Stimulated activated CD8-positive, alpha-beta memory T cell treated with anti-CD3 and anti-CD28 coated beads, Interleukin-15, amount 100 ng/mL, for 4 hours (primary cell): ENCODE results near the gene MRPL41.
A peak's percentile ranks its signal among the peaks of the same experiment; 100 is the strongest.
"Not testable (repeated sequence)": the region's sequence is repeated elsewhere in the genome, so short reads cannot be mapped to it uniquely, and the experiment has no call there.

ENCODE experiments used
- DNase-seq, 2 donors: peaks; one replicate each; pipeline ENCODE4 v3.0.0-alpha.2; 2020; ENCODE audit warnings: low read depth in 2 of 2

MRPL41 gene

DNA sequence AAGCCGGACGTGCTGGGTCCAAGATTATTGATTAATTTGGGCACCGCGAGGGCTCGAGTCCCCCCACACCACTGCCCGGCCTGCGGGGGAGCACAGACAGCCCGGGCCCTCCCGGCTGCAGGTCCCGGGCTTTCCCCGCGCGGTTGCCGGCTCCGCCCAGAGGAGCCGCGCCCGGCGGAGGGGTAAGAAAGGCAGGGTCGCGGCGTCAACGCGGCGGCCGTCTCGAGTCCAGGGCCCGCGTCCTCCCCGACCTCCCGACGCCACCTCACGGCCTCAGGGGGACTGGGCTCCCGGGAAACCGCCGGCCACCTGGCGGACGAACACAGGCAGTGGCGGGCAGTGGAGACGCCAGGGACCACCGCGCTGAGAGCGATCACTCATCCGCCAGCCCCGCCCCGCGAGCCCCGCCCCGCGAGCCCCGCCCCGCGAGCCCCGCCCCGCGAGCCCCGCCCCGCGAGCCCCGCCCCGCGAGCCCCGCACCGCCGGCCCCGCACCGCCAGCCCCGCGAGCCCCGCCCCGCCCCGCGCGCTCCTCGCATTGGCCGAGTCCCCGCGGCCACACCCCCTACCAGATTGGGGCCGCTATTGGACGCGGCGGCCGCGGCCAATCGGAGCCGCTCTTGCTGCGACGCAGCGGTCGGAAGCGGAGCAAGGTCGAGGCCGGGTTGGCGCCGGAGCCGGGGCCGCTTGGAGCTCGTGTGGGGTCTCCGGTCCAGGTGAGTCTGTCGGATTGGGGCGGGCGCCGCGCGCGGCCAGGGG lies at the start of gene MRPL41:
MRPL41 (plus strand) TSS at position 616 of the 758 bp plus-strand sequence. CDS start 203 bp downstream, outside the sequence.
- DNase-seq = peak; percentile 58 to 74

DNA sequence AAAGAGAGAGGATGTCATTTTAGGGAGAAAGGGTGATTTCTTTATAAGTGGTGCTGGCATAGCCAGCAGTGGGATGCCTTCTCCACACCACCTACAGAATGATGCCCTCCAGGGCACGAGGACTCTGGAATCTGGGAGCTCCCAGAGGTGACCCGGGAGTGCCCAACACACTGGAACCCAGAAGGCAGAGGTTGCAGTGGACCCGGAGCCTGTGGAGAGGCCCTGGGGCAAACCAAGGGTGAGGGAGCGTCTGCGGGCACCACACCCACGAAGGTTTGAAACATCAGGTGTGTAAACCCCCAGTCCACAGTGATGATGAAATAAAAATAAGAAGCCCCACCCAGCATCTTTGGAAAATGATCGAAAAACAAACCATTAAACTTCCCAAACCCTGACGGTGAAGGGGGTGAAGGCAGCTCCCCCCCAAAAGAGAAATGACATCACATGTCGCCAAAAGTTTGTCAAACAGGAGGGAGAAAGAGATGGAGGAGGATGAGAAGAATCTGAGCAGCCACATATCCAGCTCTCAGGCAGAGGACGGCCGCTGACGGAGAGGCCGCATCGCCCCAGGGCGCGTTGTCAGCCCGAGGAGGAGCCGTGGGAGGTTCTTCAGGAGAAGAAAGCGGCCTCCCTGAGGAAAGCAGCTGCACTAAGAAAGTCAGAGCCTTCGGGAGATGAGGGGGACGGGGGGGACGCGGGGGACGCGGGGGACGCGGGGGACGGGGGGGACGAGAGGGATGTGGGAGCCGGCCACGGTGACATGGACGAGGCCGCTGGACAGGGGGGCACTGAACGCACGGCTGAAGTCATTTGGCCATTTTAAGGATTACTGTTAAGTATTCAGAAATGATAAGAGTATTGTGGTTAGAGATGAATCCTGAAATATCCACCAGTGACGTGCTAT lies 49.4 kb upstream of the MRPL41 start:
- no peak for DNase-seq

DNA sequence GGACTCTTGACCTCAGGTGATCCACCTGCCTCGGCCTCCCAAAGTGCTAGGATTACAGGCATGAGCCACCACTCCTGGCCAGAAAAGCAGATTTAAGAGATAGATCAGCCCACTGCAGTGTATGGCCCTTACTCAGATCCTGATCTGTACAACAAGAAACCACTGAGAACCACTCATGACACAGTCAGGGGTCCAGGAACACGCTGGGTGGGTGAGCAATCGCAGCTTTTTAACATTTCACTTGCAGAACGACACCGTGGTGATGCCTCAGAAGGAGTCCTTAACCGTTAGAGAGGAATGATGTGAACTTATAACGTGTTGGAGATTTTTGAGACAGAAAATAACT lies 47.3 kb upstream of the MRPL41 start:
- DNase-seq = no peak

DNA sequence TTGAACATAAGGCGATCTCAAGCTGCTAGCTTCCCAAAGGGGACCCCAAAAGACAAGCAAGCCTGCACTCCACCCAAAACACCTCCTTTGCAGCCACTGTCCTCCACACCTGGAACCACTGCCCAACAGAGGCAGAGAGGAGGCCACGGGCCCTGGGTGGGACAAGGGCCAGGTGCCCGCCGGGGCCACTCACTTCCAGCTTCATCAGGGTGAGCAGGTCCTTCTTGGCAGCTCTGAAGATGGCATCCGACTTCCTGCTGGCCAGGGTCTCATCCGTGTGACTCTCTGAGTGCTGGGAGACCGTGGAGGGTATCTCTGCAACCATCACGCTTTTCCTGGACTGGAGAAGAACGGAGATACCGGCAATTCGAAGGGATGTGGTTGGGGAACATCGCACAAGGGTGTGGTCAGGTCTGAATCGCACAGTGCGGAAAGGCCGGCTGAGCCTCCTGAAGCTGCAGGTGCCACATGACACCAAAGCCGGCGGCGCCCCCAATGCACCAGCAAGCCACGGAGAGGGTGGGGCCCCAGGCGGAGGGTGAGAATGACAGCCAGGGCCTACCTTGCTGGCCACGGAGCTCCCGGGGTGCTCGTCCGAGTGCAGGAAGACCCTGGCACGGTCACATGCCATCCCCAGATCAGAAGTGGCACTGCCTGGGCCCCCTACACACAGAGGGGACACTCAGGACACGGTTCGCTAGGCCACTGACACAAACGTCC lies 46.1 kb upstream of the MRPL41 start:
- DNase-seq = no peak

DNA sequence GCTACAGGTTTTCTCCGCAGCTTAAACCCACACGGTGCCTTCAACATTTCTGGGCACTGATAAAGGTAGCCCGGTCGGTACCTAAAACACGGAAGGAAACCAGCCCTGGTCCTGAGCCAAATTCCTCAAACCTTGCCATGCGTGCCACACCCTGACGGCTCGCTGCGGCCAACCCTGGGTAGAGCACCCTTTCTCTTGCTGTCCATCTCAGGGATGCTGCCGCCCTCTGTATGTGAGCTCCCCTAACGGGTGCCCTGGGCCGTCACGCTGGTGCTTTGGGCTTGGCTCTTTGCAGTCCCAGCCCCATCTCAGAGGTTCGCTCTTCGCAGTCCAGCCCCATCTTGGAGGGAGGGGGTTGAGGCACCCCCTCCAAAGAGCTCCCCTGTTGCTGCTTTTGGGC lies 45.4 kb upstream of the MRPL41 start:
- no peak for DNase-seq

DNA sequence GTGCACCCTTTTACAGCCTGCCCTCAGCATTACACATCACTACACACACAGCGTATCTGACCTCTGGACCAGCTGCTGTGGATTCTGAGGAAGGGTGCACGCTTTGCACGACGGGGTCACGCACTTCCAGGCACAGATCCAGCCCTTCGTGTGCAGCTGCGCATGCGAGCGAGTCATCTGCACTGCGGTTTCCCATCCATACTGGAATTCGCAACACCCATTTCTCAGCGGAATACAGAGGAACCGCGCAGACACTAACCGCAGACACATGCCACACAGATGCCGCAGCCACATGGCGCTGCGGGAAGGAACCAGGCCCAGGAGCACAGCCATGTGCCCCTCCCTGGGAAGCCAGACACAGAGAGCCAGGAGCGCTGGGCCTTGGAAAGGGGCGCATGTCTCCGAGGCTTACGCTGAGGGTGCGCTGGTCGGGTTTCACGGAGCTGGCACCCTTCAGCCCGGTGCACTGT lies 44.9 kb upstream of the MRPL41 start:
- no peak for DNase-seq

DNA sequence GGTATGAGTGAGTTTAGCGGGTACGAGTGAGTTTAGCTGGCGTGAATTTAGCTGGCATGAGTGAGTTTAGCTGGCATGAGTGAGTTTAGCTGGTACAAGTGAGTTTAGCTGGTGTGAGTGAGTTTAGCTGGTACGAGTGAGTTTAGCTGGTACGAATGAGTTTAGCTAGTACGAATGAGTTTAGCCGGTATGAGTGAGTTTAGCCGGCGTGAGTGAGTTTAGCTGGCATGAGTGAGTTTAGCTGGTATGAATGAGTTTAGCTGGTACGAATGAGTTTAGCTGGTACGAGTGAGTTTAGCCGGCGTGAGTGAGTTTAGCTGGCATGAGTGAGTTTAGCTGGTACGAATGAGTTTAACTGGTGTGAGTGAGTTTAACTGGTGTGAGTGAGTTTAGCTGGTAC lies 42.5 kb upstream of the MRPL41 start:
- DNase-seq = no peak

DNA sequence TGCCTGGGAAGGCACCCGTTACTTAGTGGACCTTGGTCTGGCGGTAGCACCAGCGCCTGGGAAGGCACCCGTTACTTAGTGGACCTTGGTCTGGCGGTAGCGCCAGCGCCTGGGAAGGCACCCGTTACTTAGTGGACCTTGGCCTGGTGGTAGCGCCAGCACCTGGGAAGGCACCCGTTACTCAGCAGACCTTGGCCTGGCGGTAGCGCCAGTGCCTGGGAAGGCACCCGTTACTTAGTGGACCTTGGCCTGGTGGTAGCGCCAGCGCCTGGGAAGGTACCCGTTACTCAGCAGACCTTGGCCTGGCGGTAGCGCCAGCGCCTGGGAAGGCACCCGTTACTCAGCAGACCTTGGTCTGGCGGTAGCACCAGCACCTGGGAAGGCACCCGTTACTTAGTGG lies 40.6 kb upstream of the MRPL41 start:
- not testable (repeated sequence) for DNase-seq

DNA sequence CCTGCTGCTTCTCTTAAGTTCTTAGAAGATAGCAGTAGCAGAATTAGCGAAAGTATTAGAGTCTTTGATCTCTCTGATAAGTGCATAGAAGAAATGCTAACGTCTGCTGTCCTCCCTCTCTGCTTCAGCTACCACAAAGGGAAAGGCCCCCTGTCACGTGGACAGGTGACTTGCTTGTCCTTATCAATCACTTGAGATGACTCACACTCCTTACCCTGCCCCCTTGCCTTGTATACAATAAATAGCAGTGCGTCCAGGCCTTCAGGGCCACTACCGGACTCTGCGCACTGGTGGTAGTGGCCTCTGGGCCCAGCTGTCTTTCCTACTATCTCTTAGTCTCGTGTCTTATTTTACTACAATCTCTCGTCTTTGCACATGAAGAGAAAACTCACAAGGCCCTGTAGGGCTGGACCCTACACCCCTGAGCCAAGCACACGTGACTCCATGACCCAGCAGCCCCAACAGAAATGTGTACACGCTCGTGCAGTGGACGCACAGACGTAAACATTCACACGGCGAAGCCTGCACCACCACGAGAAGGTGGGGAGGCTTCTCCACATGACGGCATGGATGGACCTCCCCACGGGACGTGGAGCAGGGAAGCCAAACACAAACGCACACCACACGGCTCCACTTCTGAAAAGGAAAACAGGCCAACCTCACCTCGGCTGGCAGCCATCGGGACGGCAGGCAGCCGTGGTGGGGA lies 39.8 kb upstream of the MRPL41 start:
- DNase-seq = no peak

DNA sequence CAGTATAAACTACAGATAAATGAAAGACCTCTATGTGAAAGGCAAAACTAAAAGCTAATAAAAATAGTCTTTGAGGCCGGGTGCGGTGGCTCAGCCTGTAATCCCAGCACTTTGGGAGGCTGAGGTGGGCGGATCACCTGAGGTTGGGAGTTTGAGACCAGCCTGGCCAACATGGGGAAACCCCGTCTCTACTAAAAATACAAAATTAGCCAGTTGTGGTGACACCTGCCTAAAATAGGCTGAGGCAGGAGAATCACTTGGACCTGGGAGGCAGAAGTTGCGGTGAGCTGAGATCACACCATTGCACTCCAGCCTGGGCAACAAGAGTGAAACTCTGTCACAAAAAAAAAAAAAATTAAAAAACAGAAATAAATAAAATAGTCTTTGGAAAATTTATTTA lies 38.5 kb upstream of the MRPL41 start:
- not testable (repeated sequence) for DNase-seq

DNA sequence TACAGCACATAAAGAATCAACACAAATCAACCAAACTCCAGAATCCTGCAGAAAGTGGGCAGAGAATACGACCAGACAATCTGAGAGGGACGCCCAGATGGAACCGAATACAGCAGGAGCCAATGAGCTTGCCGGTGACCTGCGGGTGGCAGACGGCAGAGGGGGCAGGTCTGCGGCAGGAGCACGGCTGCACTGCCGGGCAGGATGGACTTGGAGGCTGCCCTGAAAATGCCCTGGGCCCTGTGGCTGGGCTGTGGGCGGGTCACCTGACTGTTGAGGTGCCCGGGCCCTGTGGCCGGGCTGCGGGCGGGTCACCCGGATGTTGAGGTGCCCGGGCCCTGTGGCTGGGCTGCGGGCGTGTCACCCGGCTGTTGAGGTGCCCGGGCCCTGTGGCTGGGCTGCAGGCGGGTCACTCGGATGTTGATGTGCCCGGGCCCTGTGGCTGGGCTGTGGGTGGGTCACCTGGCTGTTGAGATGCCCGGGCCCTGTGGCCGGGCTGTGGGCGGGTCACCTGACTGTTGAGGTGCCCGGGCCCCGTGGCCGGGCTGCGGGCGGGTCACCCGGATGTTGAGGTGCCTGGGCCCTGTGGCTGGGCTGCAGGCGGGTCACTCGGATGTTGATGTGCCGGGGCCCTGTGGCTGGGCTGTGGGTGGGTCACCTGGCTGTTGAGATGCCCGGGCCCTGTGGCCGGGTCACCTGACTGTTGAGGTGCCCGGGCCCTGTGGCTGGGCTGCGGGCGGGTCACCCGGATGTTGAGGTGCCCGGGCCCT lies 37.7 kb upstream of the MRPL41 start:
- not testable (repeated sequence) for DNase-seq

DNA sequence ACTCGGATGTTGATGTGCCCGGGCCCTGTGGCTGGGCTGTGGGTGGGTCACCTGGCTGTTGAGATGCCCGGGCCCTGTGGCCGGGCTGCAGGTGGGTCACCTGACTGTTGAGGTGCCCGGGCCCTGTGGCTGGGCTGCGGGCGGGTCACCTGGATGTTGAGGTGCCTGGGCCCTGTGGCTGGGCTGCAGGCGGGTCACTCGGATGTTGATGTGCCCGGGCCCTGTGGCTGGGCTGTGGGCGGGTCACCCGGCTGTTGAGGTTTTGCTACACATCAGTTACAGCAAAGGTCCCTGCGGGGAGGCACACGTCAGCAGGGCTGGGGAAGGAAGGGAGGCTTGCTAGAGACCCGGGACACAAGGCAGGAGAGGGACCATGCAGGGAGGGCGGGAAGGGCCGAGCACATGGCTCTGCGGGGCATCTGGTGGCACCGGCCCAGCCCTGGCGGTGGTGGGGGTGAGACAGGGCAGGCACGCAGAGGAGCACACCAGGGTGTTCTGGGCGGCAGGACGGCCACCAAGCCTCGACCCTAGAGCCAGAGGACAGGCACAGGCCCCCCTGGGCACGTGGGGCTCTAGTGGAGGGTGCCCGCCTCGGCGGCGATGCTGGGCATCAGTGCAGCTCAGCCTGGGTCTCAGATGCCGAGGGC lies 36.9 kb upstream of the MRPL41 start:
- no peak for DNase-seq

DNA sequence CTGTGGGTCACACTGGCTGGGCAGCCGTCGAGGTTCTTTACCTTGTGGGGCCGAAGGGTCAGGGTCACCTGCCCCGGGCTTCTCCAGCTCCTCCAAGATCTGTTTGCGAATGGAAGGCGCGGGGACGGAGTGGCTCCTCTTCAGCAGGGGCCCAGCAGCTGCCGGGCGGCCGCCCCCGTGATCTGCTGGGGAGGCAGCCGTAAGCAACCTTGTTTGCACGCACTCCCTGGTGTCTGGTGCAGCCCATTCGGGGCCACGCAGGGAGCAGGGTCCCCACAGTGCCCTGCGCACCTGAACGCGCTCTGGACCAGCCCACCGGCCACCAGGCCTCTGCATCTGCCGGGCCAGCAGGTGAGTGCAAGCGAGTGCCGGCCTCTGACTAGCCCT lies 36.3 kb upstream of the MRPL41 start:
- no peak for DNase-seq

DNA sequence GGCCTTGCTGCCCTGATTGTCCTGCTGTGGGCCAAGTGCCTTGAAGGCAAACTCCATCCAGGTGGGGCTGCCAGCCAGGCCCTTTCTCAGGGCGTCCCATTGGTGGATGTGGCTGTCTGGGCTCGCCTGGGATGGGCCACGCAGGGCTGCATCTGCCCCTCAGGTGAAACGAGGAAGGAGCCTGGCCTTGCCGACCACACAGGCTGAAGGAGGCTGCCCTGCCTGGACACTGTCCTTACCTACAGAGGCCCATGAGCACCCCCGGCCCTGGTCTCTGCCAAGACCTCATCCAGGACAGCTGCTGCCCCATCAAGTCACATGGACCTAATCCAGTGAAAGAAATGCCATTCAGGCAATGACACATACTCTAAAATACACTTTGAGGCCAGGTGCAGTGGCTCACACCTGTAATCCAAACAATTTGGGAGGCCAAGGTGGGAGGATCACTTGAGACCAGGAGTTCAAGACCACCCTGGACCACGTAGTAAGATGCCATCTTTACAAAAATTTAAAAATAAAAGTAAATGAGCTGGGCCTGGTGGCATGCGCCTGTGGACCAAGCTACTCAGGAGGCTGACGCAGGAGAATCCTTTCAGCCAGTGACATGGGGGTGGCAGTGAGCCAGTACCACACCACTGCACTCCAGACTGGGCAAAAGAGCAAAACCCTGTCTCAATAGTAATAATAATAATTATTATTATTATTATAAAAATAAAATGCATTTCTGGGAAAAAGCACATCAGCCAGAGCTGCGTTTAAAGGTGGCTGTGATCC lies 35.3 kb upstream of the MRPL41 start:
- DNase-seq = no peak

DNA sequence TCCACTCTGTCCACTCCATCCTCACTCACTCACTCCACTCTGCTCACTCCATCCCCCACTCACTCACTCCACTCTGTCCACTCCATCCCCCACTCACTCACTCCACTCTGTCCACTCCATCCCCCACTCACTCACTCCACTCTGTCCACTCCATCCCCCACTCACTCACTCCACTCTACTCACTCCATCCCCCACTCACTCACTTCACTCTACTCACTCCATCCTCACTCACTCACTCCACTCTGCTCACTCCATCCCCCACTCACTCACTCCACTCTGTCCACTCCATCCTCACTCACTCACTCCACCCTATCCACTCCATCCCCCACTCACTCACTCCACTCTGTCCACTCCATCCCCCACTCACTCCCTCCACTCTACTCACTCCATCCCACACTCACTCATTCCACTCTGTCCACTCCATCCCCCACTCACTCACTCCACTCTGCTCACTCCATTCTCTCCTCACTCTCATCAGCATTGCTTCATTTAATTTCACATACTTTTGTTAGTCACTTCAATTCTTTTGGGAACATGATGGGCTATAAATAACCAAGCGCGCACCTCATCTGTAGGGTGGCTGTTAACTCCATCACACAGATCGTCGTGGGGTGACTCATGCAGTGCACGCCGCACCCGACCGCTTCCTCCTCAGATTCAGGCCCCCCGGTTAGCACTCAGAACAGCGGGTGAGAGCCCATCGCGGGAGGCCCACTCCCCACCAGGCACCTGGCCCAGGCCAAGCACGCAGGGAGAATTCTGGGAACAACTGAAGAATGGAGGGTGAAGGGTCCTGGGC lies 32.8 kb upstream of the MRPL41 start:
- not testable (repeated sequence) for DNase-seq

DNA sequence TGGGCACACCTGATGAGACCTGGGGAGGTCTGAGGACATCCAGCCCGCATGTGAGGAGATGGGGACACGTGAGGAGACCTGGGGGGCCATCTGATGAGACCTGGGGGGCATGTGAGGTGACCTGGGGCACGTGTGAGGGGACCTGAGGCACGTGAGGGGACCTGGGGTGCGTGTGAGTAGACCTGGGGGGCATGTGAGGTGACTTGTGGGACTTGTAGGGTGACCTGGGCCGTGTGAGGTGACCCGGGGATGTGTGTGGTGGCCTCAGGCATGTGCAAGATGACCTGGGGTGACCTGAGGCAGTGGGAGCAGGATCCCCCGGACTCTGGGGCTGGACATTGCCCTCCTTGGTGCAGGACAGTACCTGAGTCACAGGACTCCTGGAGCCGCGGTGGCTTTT lies 32.1 kb upstream of the MRPL41 start:
- DNase-seq = no peak

DNA sequence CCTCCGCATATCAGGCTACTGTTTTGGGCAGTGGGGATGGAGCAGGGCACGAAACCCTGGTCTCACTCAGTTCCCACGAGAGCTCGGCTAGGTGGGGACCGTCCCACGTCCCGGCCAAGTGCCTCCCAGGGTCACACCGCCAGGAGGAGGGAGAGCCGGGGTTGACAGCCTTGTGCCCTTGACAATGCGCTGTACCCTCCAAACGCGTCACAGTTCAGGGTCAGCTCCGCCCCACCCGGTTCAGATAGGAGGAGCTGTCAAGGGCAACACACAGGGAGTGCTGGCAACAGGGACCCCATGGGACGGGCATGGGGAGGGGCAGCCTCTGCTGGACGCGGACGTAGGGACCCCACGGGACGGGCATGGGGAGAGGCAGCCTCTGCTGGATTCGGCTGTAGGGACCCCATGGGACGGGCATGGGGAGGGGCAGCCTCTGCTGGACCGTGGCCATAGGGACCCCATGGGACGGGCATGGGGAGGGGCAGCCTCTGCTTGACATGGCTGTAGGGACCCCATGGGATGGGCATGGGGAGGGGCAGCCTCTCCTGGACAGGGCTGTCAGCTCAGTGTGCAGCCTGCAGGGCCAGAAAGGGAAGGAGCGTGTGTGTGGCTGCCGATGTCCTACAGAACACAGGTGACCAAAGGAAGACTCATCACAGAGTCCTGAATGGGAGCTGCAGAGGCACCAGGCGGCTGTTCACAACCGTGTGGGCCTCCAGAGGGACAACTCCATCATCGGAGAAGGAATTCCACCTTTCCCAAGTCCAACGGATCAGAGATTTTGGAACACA lies 30.9 kb upstream of the MRPL41 start:
- DNase-seq = no peak

DNA sequence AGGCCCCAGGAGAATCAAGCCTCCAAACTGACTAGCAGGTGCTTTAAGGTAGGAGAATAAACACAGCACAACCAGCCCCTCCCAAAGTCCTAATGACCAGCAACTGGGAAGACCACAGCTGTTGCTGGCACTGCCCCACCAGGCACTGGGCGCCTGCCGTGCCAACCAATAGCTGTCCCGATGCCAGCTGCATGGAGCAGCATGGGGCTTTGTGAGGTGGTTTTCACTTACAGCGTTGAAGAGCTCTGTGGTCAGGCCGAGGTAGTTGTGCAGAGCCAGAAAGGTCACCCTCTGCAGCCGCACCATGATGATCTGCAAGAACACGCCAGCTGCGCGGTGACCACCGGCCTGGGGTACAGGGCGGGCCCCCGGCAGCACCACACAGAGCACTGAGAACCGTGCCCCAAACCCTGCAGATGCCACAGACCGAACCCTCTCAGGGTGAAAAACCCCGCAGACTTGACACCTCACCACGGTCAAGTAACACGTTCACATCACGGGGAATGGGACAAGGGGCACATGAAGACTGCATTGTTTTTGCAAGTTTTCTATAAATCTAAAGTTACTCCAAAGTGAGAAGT lies 30.2 kb upstream of the MRPL41 start:
- DNase-seq = no peak
